Measurements from ENCODE around the gene RAD51. TPM values are rescaled to one million over a fixed set of nuclear protein-coding genes. Genes with fewer than 3 reads are reported as not detected.

The RAD51 gene
- total and polyA plus RNA-seq, 8 donors = 0.15 to 1.3 (median 0.45) TPM

DNA sequence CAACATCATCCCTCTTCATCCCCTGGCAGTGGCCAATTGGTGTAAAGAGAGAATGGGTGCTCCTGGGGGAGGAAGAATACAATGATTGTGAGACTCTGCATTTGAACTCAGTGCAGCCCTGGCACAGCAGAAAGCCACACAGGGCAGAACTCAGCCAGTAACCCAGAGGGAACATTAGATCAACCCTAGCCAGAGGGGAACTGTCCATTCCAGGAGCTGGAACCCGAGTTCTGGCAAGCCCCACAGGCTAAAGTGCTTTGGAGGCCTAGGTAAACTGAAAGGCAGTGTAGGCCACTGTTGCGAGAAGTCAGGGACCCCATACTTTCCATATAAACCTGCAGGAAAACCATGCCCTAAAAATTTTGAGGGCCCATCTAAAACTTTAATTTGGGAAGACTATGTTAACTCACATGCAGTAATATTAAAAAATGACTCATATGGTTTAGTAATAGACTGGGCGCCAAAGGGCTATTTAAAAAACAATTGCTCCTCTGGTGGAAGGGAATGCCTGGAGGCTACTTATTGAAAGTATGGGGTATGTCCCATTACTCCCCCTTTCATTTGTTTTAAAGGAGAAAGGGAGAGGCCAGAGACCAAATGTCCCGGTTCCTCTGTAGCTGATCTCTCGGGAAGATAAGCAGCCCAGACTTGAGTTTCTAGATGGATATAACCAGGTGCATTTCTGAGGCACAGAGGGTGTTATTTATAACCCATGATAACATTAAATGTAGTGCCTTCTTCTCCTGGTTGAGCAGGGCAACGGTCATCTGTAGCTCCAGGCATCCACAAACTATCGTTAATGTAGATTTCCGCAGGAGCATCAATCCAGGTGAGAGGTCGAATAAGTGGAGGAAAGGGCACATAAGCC is 5.8 kb upstream of the RAD51 start:
- H3K4me1 ChIP-seq = peaks cover 0 to 8% (median 7%) of the 10 kb centered on the region in 3 donors
- no peak overlapping the region for H3K4me3 ChIP-seq
- FAIRE-seq (no peak), ATAC-seq (no peak), DNase-seq (no peak)
- 90% methylated on average over 9 of the region's 9 CpGs for WGBS, 2 donors
- intact Hi-C loops (cut with DNase I) = no loop called here
- TF ChIP-seq, protein P1, sequence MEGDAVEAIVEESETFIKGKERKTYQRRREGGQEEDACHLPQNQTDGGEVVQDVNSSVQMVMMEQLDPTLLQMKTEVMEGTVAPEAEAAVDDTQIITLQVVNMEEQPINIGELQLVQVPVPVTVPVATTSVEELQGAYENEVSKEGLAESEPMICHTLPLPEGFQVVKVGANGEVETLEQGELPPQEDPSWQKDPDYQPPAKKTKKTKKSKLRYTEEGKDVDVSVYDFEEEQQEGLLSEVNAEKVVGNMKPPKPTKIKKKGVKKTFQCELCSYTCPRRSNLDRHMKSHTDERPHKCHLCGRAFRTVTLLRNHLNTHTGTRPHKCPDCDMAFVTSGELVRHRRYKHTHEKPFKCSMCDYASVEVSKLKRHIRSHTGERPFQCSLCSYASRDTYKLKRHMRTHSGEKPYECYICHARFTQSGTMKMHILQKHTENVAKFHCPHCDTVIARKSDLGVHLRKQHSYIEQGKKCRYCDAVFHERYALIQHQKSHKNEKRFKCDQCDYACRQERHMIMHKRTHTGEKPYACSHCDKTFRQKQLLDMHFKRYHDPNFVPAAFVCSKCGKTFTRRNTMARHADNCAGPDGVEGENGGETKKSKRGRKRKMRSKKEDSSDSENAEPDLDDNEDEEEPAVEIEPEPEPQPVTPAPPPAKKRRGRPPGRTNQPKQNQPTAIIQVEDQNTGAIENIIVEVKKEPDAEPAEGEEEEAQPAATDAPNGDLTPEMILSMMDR (IDR thresholded peaks at IDR 0.05) = no peak
- H3K27me3 ChIP-seq = no peaks in the 10 kb centered on the region
- H3K9me3 ChIP-seq = no peaks in the 10 kb centered on the region
- H3K36me3 ChIP-seq = no peaks in the 10 kb centered on the region
- no peak overlapping the region for H3K27ac ChIP-seq

GRCh38 chr15:40691737-40692136 is 3.2 kb upstream of the RAD51 start:
- intact Hi-C loops (cut with DNase I) = no loop called here
- no peak for ATAC-seq
- DNase-seq = no peak
- H3K9me3 ChIP-seq = no peaks in the 10 kb centered on the region
- FAIRE-seq = no peak
- TF ChIP-seq, protein P1 (IDR thresholded peaks at IDR 0.05) = no peak
- 80 to 81% methylated on average over 4 of the region's 4 CpGs for WGBS, 2 donors
- no peaks in the 10 kb centered on the region for H3K27me3 ChIP-seq
- peaks cover 0 to 10% (median 8%) of the 10 kb centered on the region in 3 donors for H3K4me1 ChIP-seq
- H3K4me3 ChIP-seq = no peak overlapping the region
- H3K36me3 ChIP-seq = no peaks in the 10 kb centered on the region
- H3K27ac ChIP-seq = no peak overlapping the region

GRCh38 chr15:40693904-40694687 is 878 bp upstream of the RAD51 start:
- DNase-seq (no peak), FAIRE-seq (no peak), ATAC-seq (peak in 3 of 4 donors; percentile 22 to 34 (median 28))
- intact Hi-C loops (cut with DNase I) = no loop called here
- Histone ChIP-seq H3K4me3 (peak overlapping the region; percentile 54 to 70 (median 62)), H3K9me3 (no peaks in the 10 kb centered on the region), H3K36me3 (no peaks in the 10 kb centered on the region), H3K27ac (peak overlapping the region; percentile 95 to 100 (median 98)), H3K27me3 (no peaks in the 10 kb centered on the region), H3K4me1 (peaks cover 0 to 10% (median 8%) of the 10 kb centered on the region in 3 donors)
- 23 to 27% methylated on average over 31 of the region's 31 CpGs for WGBS, 2 donors
- TF ChIP-seq, protein P1 (IDR thresholded peaks at IDR 0.05) = no peak

- Histone ChIP-seq H3K36me3 (no peaks in the 10 kb centered on the region), H3K4me3 (peak overlapping the region; percentile 54 to 70 (median 62)), H3K27me3 (no peaks in the 10 kb centered on the region), H3K9me3 (no peaks in the 10 kb centered on the region), H3K27ac (peak overlapping the region in 1 of 4 donors; percentile 95), H3K4me1 (peaks cover 0 to 10% (median 8%) of the 10 kb centered on the region in 3 donors)
- FAIRE-seq = no peak
- intact Hi-C loops (cut with DNase I) = no loop called here
- TF ChIP-seq, protein P1 (IDR thresholded peaks at IDR 0.05) = no peak
- 0% methylated on average over 24 of the region's 24 CpGs for WGBS, 2 donors
- DNase-seq = no peak
- peak; percentile 5 to 32 (median 6) for ATAC-seq
Measured at GRCh38 chr15:40695469-40695890, 506 bp downstream of the RAD51 start.

Data from pancreas (tissue), 10 donors.